ENCODE results near the gene SNCB.

SNCB gene

GRCh38 chr5:176596689-176597416 is 33.5 kb downstream of the SNCB start:
- H3K27me3 ChIP-seq (ENCODE audit: insufficient read depth, poor library complexity, severe bottlenecking), result peaks cover 18% of the 10 kb centered on the region
- TF ChIP-seq CTCF (IDR thresholded peaks at IDR 0.05; ENCODE audit: insufficient read depth, low read length), result peak; percentile 0
- TF ChIP-seq SPI1 (IDR thresholded peaks at IDR 0.05; ENCODE audit: borderline replicate concordance, low read depth), result no peak
- DNase-seq (ENCODE audit: low read depth in 1 of 2, low spot score in 1 of 2), result peak; percentile 37 to 58
- peak overlapping the region; percentile 36 for H3K4me3 ChIP-seq (replicated peaks; ENCODE audit: insufficient read depth, low read length)
- H3K27ac ChIP-seq (replicated peaks), result no peak overlapping the region

- TF ChIP-seq GABPA (IDR thresholded peaks at IDR 0.05; ENCODE audit: low read depth) (no peak), POLR2AphosphoS5 (IDR thresholded peaks at IDR 0.05; ENCODE audit: low read depth) (no peak), REST (IDR thresholded peaks at IDR 0.05; ENCODE audit: insufficient replicate concordance, low read depth) (no peak), CTCF (IDR thresholded peaks at IDR 0.05; ENCODE audit: insufficient read depth, low read length) (no peak), SPI1 (IDR thresholded peaks at IDR 0.05; ENCODE audit: borderline replicate concordance, low read depth) (no peak)
- Histone ChIP-seq H3K4me3 (replicated peaks; ENCODE audit: insufficient read depth, low read length) (peak overlapping the region; percentile 11; the same call in 1 of the 2 replicates), H3K27me3 (ENCODE audit: insufficient read depth, poor library complexity, severe bottlenecking) (peaks cover 18% of the 10 kb centered on the region), H3K27ac (replicated peaks) (no peak overlapping the region)
- DNase-seq (ENCODE audit: low read depth in 1 of 2, low spot score in 1 of 2), result no peak
These were observed 34.2 kb downstream of the SNCB start for GRCh38 chr5:176596069-176596644.

- TF ChIP-seq SPI1 (IDR thresholded peaks at IDR 0.05; ENCODE audit: borderline replicate concordance, low read depth), result no peak
- no peak for TF ChIP-seq CTCF (IDR thresholded peaks at IDR 0.05; ENCODE audit: insufficient read depth, low read length)
- TF ChIP-seq GABPA (IDR thresholded peaks at IDR 0.05; ENCODE audit: low read depth), result no peak
- TF ChIP-seq REST (IDR thresholded peaks at IDR 0.05; ENCODE audit: insufficient replicate concordance, low read depth), result no peak
- no peak for TF ChIP-seq POLR2AphosphoS5 (IDR thresholded peaks at IDR 0.05; ENCODE audit: low read depth)
- no peak overlapping the region for H3K27ac ChIP-seq (replicated peaks)
- no peak overlapping the region for H3K4me3 ChIP-seq (replicated peaks; ENCODE audit: insufficient read depth, low read length)
- no peak for DNase-seq (ENCODE audit: low read depth in 1 of 2, low spot score in 1 of 2)
- H3K27me3 ChIP-seq (ENCODE audit: insufficient read depth, poor library complexity, severe bottlenecking), result peaks cover 18% of the 10 kb centered on the region
These were observed 34.9 kb downstream of the SNCB start for GRCh38 chr5:176595386-176595943.
